Measurements from ENCODE around the gene PRPF39.

DNA sequence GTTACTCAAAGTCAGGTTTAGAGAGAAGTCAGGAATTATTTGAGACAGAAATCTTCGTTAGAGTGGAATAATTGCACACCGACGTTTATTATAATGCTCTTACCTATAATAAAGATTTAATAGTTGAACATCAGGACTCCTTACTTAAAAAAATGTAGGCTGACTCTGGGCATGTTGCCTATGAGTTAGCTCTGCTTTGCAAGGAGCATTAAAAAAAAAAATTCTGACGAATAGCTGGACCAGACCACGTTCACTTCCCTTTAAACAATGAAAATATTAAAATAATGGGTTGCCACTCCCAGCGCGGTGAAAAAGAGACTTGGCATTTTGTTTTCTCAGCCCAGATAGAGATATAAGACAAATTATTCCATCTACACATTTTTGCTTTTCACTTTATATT, 51.2 kb downstream of the PRPF39 start:
- TF ChIP-seq, protein P1, sequence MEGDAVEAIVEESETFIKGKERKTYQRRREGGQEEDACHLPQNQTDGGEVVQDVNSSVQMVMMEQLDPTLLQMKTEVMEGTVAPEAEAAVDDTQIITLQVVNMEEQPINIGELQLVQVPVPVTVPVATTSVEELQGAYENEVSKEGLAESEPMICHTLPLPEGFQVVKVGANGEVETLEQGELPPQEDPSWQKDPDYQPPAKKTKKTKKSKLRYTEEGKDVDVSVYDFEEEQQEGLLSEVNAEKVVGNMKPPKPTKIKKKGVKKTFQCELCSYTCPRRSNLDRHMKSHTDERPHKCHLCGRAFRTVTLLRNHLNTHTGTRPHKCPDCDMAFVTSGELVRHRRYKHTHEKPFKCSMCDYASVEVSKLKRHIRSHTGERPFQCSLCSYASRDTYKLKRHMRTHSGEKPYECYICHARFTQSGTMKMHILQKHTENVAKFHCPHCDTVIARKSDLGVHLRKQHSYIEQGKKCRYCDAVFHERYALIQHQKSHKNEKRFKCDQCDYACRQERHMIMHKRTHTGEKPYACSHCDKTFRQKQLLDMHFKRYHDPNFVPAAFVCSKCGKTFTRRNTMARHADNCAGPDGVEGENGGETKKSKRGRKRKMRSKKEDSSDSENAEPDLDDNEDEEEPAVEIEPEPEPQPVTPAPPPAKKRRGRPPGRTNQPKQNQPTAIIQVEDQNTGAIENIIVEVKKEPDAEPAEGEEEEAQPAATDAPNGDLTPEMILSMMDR (IDR thresholded peaks at IDR 0.05): no peak
- no peak for TF ChIP-seq POLR2A (IDR thresholded peaks at IDR 0.05)
- no peak for TF ChIP-seq POLR2AphosphoS5 (IDR thresholded peaks at IDR 0.05)
- no peak for TF ChIP-seq EP300 (IDR thresholded peaks at IDR 0.05)
